Upper lobe of left lung (tissue), 6 donors: Measurements from ENCODE around the gene SEPSECS. TPM values are rescaled to one million over a fixed set of nuclear protein-coding genes. Genes with fewer than 3 reads are reported as not detected.
A peak's percentile ranks its signal among the peaks of the same experiment; 100 is the strongest.

ENCODE experiments used
- ATAC-seq, 2 donors: fragments of 200-7000 bp; cut with Tn5 transposase; one replicate each; pipeline ENCODE4 v1.9.1; 2022; ENCODE audit warnings: mild to moderate bottlenecking in 2 of 2, moderate library complexity in 2 of 2; ENCODE audit not compliant: low FRiP score in 2 of 2
- DNase-seq, 2 donors: peaks; one replicate each; pipeline ENCODE4 v3.0.0-alpha.2; 2019 to 2020
- H3K27ac ChIP-seq, 4 donors: fragments of 200-600 bp; sonication (generic); one replicate each; pipeline ENCODE4 v1.5.1; 2016 to 2019
- H3K27me3 ChIP-seq, 4 donors: fragments of 200-600 bp; sonication (generic); one replicate each; pipeline ENCODE4 v1.5.1; 2017 to 2019
- H3K36me3 ChIP-seq, 4 donors: fragments of 200-600 bp; sonication (generic); one replicate each; pipeline ENCODE4 v1.5.1; 2016 to 2019
- H3K4me1 ChIP-seq, 4 donors: fragments of 200-600 bp; sonication (generic); one replicate each; pipeline ENCODE4 v1.5.1; 2018 to 2019
- H3K4me3 ChIP-seq, 4 donors: fragments of 200-600 bp; sonication (generic); one replicate each; pipeline ENCODE4 v1.5.1; 2017 to 2019; ENCODE audit warnings: mild to moderate bottlenecking in 2 of 4, moderate library complexity in 1 of 4
- H3K9me3 ChIP-seq, 4 donors: fragments of 200-600 bp; sonication (generic); one replicate each; pipeline ENCODE4 v1.5.1; 2018 to 2019
- EP300 ChIP-seq, 4 donors: sonication (generic); formaldehyde crosslinking; IDR thresholded peaks; one replicate each; pipeline ENCODE4 v1.5.1; 2017; ENCODE audit warnings: antibody characterized with exemption in 4 of 4, control low read depth in 2 of 4
- POLR2A ChIP-seq, 4 donors: fragments of 450-650 bp; IDR thresholded peaks; one replicate each; pipeline ENCODE4 v1.5.1; 2016 to 2017; ENCODE audit warnings: antibody characterized with exemption in 4 of 4, mild to moderate bottlenecking in 2 of 4
- POLR2AphosphoS5 ChIP-seq, 2 donors: sonication (generic); formaldehyde crosslinking; IDR thresholded peaks; one replicate each; pipeline ENCODE4 v1.5.1; 2017; ENCODE audit warnings: antibody characterized with exemption in 2 of 2
- WGBS, 2 donors: methylation state at CpG; one replicate each; pipeline ENCODE4 v1.1.5; 2017 to 2018; 5-methylcytosine and 5-hydroxymethylcytosine counted together
- total RNA-seq, 6 donors: library from RNA; depleted of rRNA in 4 of 6; stranded (reverse); fragments of >200 nt in 4 of 6; gene quantifications; one replicate each; pipeline versions ENCODE4 v1.1.0 to v1.2.1, GENCODE V29; 2016 to 2021
- TF ChIP-seq, protein P1 (sequence below), 6 experiments: fragments of 450-650 bp in 4 of 6; fragments of 200-600 bp in 2 of 6; sonication (generic) in 2 of 6; IDR thresholded peaks; one replicate each; pipeline ENCODE4 v1.5.1; 2016 to 2019; ENCODE audit warnings: antibody characterized with exemption in 6 of 6
- donor health status: DM: no; HTN: no; CAD: no; lungs with moderate emphysema.
- donor health status: DM: no; HTN: yes; CAD: no; lungs with severe emphysema.

The SEPSECS gene
- total RNA-seq, 6 donors from 2014 or later = 4.9 to 19.3 (median 8.9) TPM

DNA sequence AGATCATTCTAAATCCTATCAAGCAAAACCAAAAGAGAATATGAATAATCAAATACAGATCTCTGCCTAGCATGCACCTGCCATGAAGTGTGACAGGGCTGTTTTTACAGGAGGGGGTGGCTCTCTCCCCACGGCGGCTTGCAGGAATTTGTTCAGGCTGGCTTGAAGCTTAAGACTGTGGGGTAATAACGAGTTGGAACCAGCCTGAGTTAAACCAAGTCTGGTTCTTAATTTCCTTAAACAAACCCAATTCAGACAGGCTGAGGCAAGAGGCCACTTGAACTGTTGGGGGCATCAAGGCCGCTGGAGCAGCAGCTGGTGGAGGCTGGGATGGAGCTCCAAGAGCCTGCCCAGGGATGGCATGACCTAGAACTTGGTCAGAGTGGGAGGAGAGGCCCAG lies 84.4 kb downstream of the SEPSECS start:
- Histone ChIP-seq H3K4me3 (no peak overlapping the region), H3K27ac (no peak overlapping the region), H3K27me3 (no peaks in the 10 kb centered on the region), H3K9me3 (no peaks in the 10 kb centered on the region), H3K36me3 (no peaks in the 10 kb centered on the region), H3K4me1 (no peaks in the 10 kb centered on the region)
- TF ChIP-seq, protein P1, sequence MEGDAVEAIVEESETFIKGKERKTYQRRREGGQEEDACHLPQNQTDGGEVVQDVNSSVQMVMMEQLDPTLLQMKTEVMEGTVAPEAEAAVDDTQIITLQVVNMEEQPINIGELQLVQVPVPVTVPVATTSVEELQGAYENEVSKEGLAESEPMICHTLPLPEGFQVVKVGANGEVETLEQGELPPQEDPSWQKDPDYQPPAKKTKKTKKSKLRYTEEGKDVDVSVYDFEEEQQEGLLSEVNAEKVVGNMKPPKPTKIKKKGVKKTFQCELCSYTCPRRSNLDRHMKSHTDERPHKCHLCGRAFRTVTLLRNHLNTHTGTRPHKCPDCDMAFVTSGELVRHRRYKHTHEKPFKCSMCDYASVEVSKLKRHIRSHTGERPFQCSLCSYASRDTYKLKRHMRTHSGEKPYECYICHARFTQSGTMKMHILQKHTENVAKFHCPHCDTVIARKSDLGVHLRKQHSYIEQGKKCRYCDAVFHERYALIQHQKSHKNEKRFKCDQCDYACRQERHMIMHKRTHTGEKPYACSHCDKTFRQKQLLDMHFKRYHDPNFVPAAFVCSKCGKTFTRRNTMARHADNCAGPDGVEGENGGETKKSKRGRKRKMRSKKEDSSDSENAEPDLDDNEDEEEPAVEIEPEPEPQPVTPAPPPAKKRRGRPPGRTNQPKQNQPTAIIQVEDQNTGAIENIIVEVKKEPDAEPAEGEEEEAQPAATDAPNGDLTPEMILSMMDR (IDR thresholded peaks at IDR 0.05) = no peak
- TF ChIP-seq POLR2AphosphoS5 (IDR thresholded peaks at IDR 0.05) (no peak), EP300 (IDR thresholded peaks at IDR 0.05) (no peak)
- no peak for DNase-seq
- ATAC-seq = no peak
- 54 to 66% methylated on average over 4 of the region's 4 CpGs for WGBS, 2 donors

DNA sequence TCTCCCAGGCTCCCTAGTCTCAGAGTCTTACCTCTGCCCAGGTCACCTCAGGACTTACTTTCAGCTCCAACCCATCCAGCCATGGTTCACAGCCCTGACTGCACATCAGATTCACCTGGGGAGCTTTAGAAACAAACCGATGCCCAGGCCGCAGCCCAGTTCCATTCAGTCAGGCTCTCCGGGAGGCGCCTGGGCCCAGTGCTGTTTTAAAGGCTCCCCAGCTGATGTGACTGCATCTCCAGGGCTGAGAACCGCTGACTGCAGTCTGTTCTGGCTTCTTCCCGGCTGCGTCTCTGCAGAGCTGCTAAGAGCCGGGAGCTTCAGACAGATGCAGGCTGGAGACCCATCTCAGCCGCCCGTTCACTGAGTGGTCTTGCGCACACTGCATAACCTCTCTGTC lies 85.1 kb downstream of the SEPSECS start:
- DNase-seq = peak in 1 of 2 donors; percentile 9
- TF ChIP-seq POLR2A (IDR thresholded peaks at IDR 0.05) = no peak
- TF ChIP-seq, protein P1 (IDR thresholded peaks at IDR 0.05) = no peak
- no peak for TF ChIP-seq EP300 (IDR thresholded peaks at IDR 0.05)
- no peak for TF ChIP-seq POLR2AphosphoS5 (IDR thresholded peaks at IDR 0.05)
- H3K4me1 ChIP-seq = no peaks in the 10 kb centered on the region
- H3K4me3 ChIP-seq = no peak overlapping the region
- ATAC-seq = no peak
- 88 to 92% methylated on average over 7 to 11 of the region's 11 CpGs for WGBS, 2 donors
- H3K27ac ChIP-seq = no peak overlapping the region
- no peaks in the 10 kb centered on the region for H3K36me3 ChIP-seq
- H3K9me3 ChIP-seq = no peaks in the 10 kb centered on the region
- no peaks in the 10 kb centered on the region for H3K27me3 ChIP-seq

DNA sequence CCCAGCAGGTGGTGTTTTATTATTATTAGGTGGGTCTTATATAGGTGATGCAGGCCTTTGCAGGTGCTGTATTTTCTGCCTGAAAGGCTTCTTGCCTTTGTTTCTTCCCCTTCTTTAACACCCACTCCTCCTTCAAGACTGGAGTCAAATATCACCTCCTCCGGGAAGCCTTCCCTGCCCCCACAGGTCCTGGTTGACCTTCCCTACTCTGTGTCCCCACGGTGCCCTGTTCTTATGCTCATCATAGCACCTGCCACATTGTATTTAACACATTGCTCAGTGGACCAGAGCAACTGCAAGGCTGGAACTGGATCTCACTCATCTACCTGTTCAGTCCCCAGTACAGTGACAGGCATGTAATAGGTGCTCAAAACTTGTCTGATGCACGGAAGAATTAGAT lies 89.7 kb downstream of the SEPSECS start:
- 71 to 92% methylated on average over 3 of the region's 3 CpGs for WGBS, 2 donors
- Histone ChIP-seq H3K4me3 (no peak overlapping the region), H3K9me3 (no peaks in the 10 kb centered on the region), H3K36me3 (no peaks in the 10 kb centered on the region), H3K27me3 (no peaks in the 10 kb centered on the region), H3K4me1 (no peaks in the 10 kb centered on the region), H3K27ac (no peak overlapping the region)
- TF ChIP-seq, protein P1 (IDR thresholded peaks at IDR 0.05) = no peak
- TF ChIP-seq POLR2AphosphoS5 (IDR thresholded peaks at IDR 0.05) (no peak), EP300 (IDR thresholded peaks at IDR 0.05) (no peak), POLR2A (IDR thresholded peaks at IDR 0.05) (no peak)
- DNase-seq (no peak), ATAC-seq (no peak)

Other genes starting within 250 kb of the SEPSECS start
- gene CCDC149, start 247.4 kb downstream of the SEPSECS start, total RNA-seq = 10 to 100 TPM; 13.4 to 31.3 (median 22.3) TPM
- 1 to 10 TPM in 1 of 6 donors, under 1 TPM in 4, not detected in 1; 0.44 to 1.3 (median 0.80) TPM for gene LGI2, start 129.5 kb downstream of the SEPSECS start, total RNA-seq
- 10 to 100 TPM; 17.7 to 54.8 (median 23.7) TPM for gene PI4K2B, start 73.6 kb upstream of the SEPSECS start, total RNA-seq
- 10 to 100 TPM in 3 of 6 donors, 1 to 10 TPM in 3; 7.0 to 41.9 (median 10.6) TPM for gene ZCCHC4, start 152.3 kb upstream of the SEPSECS start, total RNA-seq
- 10 to 100 TPM; 20.8 to 78.2 (median 27.2) TPM for gene ANAPC4, start 216.8 kb upstream of the SEPSECS start, total RNA-seq